Hematopoietic multipotent progenitor cell treated with erythropoietin and hydrocortisone succinate and interleukin-3 and kit ligand, for 6 days (in vitro differentiated cells): ENCODE results near the gene ARHGEF11.

Experiments
- DNase-seq: peaks from one replicate; pipeline ENCODE4 v3.0.0-alpha.2; 2015

The ARHGEF11 gene

DNA sequence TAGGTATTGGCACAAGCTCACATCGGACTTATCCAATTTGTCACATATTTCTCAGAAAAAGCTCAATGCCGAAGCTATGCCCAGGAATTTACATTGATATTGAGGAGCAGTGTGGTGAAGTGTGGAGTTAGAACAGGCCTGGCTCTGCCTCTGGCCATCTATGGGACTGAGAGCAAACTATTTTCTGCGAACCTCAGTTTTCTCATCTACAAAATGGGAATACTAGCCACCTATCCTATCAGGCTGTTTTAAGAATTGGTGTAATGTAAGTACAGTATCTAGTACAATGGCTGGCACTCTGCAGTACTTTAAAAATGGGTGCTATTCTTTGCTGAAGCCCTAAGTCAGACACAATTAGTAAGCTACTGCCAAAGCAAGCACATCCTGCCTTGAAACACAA, 47.2 kb downstream of the ARHGEF11 start:
- no peak for DNase-seq

DNA sequence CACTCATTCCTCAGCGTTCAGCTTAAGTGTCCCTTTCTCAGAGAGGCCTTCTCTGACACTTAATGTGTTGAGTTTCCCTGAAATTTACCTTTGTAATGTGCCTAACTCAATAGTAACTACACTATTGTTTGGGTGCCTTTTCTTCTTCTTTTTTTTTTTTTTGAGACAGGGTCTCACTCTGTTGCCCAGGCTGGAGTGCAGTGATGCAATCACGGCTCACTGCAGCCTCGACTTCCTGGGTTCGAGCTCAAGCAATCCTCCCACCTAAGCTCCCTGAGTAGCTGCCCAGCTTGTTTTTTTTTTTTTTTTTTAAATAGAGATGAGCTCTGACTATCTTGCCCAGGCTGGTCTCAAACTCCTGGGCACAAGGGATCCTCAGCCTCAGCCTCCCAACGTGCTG, 50.1 kb downstream of the ARHGEF11 start:
- DNase-seq = no peak

DNA sequence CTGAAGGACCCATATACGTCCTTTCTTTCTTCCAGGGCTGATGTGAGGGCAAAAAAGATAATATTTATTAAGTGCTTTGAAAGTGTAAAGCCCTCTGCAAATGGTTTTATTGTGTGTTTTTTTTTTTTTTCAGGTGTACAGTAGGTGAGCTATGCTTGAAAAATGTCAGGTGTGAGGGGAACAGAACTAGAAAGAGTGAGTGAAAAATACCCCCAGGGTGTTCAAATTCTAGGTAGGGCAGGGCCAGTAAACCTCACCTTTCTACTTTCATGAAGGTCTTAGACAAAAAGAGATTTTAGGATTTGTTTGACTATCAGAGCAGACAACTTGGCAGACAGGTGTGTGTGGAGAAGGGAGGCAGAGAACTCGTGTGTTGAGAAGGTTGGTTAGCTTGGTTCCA, 51.3 kb downstream of the ARHGEF11 start:
- no peak for DNase-seq

DNA sequence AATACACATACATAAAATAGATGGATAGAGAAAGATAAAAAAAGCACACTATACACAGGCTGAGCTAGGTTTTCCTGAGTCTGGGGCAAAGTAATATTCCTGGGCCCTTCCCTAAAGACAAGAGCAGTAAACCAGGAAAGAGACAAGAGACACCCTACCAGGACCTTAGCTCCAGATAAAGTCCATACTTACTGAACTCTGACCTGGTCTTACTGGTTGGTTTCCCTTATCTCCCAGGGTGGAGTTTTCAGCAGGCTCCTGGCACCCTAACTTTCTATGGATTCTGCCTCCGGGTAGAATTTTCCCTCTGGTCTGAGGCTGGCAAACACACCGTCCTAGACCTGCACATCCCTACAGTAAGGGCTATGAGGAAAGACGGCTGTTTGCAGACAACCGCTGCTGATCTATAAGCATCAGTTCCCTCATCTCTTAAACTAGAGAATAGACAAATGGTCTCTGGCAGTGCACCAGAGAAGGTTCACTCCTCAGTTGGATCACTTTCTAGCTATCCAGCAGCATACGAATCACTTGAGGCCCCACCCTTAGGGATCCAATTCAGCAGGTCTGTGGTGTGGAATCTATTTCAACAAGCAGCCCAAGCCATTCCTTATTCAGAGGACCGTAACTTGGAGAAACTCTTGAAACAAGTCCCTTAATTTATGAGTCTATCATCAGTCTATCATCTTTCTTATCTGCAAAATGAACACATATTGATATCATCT, 52.0 kb downstream of the ARHGEF11 start:
- DNase-seq = no peak

DNA sequence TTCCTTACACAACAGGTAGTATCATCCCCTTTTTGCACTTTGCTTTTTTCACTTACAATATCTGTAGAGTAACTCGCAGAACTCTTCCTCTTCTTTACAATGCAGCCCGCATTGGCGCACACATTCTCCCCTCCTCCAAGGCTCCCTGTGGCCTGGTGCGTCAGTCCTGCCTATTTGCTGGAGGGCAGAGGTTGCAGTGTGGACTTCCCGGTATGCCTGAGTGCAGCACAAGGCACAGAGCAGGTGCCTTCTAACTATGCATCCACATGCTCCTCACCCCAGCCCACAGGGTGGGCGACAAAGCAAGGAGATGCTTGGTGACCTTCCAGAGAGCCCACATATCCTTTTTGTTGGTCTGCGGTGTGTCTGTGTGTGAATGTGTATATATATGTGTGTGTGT, 53.3 kb downstream of the ARHGEF11 start:
- DNase-seq = no peak

DNA sequence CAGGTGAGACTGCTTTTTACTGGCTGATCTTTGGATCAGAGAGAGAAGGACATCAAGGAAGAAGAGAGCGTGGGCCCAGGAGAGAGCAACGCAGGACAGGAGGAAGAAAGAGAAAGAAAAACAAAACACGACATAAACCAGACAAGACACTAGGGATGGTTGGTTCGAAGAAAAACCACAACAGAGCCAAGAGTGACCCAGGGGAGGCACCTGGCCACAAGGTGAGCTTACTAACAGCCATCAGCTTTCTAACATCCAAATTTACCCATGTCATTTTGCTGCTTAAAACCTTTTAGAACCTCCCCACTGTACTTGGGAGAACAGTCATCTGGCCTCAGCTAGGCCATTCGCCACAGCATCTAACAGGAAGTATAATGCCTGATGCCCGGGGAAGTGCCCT, 57.8 kb downstream of the ARHGEF11 start:
- no peak for DNase-seq

DNA sequence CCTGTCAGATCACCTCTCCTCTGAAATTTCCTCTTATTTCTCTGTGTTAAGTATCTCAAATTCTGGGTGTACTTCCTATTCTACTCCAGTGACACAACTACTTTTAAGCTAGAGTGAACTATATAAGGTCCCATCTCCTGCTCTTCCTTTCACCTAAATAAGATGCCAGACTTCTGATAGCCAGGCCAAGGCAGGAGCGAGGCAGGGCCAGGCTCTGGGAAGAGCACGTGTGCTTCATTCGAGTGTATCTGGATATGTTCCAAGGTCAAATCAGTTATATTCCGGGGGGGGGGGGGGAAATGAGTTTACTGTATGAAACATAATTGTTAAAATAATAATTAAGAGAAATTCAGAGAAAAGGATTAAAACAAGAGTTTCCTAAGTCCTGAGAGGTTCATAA, 65.0 kb downstream of the ARHGEF11 start:
- DNase-seq = no peak

DNA sequence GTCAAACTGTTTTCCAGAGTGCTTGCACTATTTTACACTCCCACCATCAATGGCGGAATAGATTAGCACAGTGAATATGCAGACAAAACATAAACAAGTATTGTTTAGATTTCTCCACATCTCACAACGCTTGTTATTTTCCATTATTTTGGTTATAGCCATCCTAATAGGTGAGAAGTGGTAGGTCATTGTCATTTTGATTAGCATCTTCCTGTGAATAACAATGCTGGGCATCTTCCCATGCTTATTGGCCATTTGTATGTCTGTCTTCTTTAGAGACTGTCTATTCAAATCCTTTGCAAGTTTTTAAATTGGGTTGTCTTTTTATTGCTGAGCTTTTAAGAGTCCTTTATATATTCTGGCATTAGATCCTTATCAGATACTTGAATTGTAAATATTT, 70.5 kb downstream of the ARHGEF11 start:
- DNase-seq = no peak

DNA sequence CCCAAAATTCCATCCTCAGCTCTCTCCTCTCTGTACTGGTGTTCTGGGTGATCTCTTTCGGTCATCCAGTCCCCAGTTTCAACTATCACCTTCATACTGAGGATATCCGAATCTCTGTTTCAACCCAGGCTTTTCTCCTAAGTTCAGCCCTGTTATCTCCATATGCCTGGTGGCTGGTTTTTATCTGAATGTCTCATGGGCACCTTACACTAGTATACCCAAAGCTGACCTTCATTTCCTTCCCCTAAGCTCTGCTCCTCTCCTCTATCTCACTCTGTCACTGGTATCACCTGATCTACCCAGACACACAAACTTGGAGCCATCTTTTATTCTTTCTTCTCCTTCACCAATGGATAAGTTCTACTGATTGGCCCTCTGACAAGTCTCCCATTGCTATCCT, 72.1 kb downstream of the ARHGEF11 start:
- DNase-seq = peak; percentile 50

DNA sequence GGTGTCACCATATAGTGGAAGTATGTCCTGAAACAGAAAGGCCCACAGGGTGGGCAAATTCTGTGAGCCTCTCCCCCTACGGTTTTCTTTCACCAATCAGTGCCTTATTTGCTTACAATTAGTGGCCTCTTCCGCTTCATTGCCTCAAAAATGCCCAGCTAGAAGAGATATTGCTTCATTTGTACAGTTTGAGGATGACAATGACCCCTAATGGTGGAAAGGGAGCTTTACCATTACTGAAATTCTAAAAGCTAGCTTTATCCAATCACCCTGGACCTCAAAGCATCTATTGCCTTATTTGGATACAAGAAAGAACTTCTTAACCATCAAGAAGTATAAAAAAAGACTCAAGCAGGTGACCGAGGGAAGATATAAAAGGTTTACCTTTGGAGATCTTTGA, 75.5 kb downstream of the ARHGEF11 start:
- DNase-seq = peak; percentile 36

DNA sequence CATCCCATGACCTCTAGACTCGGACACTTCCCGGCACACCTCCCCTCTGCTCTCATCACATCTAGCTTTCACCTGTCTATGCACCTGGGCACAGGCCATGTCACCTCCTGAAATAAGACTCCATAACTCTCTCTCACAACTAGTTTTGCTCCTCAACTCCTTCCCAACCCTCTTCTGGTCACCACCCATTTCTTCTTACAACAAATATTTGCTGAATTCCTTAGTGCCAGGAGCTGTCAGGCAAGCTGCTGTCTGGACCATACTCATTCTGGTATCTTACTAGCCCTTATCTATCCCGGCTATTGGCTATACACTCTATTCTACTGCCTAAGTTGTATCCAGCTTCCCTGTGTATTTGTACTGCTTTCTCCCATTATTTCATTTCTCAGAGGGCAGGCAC, 76.0 kb downstream of the ARHGEF11 start:
- no peak for DNase-seq

DNA sequence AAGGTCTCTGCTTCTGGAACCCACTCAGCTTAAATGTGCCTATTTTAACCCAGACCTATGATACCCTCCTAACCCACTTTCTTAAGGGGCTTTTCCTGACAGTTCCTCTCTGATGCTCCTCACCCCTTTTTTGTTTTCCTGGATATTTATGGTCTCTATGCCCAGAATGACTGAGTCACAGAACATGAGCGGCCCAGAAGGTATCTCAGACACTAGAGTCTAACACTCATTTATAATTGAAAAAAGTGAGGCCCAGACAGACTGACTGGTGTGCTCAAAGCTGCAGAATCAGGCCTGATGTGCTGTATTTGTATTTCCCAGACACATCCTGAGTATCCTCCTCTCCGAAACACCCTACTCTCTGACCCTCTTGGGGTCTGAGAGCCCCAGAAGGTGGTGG, 81.1 kb downstream of the ARHGEF11 start:
- no peak for DNase-seq

DNA sequence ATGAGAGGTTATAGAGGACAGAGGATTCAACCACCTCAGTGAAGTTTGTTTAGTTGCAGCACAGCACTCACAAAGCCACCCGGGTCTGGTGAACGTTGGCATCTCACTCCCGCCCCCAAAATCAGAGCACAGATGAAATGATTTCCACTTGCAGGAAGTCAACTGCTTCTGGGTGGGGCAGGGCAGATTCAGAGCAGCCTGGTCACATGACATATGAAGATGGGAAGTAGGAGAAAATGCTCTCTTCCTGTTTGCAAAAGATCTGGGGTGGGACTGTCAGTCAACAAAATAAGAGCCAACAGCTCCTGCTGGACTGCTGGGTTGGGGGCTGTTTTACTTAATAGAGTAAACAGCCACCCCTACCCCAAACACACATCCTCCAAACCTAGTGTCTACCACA, 81.9 kb downstream of the ARHGEF11 start:
- peak; percentile 53 for DNase-seq

DNA sequence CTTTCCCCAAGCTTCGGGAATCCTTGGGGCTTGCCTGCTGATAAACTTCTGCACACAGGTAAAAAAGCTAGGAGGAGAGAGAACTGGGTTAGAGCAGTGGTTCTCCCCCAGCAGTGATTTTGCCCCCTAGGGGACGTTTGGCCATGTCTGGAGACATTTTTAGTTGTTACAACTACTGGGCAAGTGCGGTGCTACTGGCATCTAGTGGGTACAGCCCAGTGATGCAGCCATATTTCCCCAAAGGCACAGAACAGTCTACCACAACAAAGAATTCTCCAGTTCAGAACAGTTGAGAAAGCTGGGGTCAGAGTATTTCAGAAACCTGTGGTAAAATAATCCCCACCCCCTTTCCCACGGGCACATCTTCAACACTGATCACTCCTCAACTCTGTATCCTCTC, 83.8 kb downstream of the ARHGEF11 start:
- peak; percentile 78 for DNase-seq

DNA sequence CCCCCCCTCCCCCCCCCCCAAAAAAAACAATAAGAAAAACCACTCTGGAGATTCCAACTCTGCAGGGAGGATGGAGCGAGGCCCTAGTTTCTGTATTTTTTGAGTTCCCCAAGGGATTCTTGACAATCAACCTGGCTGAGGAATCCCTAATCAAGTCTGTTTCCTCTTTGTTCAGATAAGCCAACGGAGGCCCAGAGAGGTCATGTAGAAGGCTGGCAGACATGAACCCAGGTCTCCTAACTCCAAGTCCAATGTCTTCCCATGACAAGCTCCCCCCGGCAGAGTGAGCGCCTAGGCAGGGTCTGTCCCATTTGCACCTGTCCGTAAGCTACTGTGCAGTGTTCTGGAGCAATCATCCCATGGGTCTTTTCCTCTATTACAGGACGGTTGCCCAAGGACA, 85.6 kb downstream of the ARHGEF11 start:
- peak; percentile 31 for DNase-seq

DNA sequence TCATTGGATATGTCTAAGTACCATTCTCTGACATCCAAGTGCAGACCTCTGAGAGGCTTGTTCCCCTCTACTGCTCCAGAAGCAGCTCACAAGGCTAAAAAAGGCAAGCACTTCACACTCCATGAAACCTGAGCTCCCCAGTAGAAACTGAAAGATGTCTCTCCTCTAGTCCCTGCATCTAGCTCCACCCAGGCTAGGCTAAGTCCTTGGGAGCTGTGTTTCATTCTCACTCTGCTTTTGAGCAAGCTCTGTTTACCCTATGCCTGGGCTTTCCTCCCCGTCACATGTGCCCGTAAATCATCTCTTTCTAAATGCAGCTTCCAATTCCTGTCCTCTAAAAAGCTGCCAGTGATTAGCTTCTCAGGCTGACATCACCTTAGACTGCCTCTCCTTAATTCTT, 86.1 kb downstream of the ARHGEF11 start:
- no peak for DNase-seq

DNA sequence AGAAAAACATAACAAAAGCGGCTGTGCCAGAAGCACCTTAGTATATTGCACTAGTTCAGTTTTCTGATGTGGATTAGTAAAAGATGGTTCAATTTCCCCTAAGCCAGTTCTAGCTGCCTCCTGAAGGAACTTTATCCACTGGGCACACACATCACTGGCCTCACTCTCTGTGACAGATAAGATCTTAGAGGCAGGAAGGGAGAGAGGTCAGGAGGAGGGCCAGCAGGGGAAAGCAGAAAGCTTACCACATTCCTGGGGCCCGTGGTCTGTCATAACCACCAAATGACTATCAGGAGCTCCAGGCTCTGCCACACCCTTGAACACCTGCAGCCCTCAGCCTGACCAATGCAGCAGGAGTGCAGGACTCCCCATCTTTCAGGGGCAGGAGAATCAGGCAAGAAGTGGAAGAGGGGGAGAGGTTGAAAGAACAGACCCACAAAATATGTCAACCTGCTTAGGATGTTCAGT, 87.3 kb downstream of the ARHGEF11 start:
- peak; percentile 64 for DNase-seq

DNA sequence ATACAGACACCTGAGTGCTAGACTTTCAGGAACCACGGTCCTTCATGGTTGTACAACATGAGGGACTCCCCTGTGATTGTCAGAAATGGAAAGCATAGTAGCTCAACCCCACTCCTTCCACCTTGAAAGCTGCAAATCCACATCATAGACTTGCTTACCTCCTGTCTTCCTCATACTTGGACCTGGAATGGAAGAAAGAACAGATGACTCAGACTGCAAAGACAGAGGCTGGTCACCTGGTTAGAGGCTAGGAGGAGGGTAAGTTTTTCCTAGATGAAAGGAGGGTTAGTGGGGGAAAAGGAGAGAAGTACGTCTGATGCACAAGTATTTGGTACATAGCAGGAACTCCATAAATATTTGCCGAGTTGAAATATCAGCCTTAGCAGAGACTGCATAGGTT, 87.9 kb downstream of the ARHGEF11 start:
- DNase-seq = no peak

DNA sequence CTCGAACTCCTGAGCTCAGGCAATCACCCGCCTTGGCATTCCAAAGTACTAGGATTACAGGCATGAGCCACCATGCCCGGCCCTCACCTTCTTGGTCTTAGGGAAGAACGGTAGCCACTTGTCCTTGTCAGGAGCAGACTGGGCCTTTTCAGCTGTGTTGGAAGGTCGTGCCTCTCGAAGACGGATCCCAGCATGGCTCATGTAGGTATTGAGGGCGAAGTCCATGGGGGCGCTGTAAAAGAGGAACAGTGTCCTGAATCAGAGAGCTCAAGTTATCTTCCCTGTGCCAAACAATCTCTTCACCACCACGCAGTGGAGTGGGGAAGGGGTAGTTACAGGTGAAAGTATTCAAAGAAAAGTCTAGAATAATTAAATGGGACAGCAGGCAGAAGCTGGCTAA, 89.2 kb downstream of the ARHGEF11 start:
- DNase-seq = no peak

DNA sequence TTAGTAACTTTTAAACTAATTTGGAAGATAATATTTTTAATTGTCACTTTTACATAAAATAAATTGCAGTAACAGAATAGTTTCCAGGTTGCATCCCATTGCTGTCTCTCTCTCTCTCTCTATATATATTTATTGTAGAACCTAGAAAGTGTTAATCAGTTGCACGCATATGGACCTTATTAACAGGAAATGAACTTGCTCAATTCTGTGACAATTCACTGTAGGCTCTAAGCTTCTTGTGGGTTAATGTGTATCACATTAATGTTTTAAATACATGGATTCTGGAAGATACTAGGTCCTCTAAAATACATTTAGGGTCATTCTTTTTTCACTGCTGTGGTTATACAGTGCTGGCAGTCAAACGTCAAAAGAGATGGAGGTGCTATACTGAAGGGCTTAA, 92.0 kb downstream of the ARHGEF11 start:
- peak; percentile 31 for DNase-seq

DNA sequence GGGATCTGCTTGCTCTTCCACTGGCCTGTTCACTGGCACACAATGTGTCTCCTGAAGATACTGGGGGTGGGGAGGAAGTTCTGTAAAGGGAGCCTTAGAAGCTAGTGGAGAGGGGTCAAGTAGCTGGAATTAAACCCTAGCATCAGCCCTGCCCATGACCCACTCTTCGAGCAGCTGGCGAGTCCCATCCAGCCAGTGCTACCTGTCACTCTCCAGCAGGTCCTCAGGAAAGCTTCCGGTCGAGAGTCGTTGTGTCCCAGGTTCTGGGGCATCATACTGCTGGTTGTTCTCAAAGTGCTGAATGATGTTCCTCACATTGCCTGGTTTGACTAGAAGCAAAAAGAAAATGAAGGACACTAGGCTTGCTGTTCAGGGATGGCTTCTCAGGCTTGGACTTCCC, 94.2 kb downstream of the ARHGEF11 start:
- no peak for DNase-seq

DNA sequence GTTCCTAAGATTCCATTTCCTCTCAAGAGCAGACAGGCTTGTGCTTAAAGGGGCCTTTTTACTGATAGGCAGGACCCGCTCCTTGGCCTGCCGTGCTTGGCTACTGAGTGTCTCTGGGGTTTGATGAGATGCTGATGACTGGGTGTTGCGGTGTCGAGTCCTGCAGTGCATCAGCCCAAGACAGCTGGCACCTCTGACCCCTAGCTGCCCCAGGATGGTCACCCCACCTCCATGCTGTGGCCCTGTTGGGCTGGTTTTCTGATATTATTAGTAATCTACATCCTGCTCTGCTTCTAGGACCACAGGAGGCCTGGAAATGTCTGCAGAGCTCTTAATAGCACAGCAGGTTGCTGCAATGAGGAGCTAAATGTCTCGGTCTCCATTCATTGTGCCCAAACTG, 96.4 kb downstream of the ARHGEF11 start:
- DNase-seq = no peak

DNA sequence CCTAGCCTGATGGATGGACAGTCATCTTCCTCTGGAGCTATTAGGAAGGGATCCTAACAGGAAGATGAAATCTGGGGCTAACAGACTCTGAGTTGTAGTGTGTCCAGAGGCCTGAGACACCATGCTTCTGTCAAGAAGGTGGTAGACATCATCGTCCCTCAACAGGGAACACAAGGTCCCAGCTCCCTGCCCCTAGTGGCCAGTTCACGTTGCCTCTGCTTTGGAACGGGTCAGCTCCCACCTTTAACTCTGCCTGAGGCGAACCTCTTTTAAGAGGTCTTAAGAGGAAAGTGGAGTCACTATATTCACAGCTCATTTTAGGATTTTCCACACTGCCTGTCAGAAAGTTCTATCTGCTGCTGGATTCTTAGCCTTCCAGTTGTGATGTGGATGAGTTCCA, 96.8 kb downstream of the ARHGEF11 start:
- DNase-seq = no peak

DNA sequence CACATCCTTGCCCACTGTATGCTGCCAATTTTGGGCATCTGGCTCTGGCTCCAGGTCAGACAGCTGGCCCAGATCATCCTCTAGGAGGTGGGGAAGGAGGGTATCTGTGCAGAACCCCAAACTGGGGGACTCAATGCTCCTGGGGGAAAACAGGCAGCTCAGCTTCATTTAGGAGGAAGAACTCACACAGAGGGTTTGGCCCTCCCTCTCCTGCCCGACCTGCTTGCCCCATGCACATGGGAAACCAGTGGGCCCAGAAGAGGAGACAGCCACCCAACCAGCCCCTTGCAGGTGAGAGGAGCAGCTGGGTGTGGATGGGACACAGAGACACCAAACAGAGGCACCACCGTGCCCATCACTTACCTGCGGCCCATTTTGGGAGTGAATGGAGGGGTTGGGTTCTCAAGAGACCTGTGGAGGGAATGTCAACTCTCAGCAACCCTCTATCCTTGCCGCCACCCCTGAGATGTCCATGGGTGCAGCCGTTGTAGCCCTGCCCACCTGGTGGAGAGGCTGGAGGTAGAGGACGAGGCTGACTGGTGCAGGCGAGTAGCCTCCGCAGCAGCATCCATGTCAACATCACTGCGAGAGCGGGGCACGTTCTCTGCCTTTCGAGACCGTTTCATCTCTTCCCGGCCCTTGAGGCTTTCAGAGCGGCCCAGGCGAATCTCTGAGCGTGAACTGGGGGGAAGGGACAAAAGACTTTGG, 97.6 kb downstream of the ARHGEF11 start:
- DNase-seq = no peak

DNA sequence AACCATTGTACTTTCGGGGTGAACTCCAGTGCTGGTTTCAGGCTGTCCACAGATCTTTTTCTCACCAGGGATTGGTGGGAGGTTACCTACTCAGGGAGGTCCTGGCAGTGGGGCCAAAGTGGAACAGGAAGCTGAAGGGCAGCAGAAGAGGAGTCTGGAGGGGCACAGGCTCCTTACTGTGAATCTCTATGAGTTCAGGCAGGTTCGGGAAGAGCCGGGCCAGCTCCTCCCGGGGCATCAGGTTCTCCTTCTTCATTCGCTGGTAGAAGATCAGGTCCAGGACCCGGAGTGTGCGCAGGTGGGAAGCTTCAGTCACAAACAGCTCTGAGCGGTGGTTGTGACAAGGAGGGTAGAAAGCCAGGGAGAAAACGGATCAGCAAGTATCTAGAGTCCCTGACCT, 98.4 kb downstream of the ARHGEF11 start:
- no peak for DNase-seq
